ENCODE data around the gene KCNN4.
A peak's percentile ranks its signal among the peaks of the same experiment; 100 is the strongest.

KCNN4 gene

DNA sequence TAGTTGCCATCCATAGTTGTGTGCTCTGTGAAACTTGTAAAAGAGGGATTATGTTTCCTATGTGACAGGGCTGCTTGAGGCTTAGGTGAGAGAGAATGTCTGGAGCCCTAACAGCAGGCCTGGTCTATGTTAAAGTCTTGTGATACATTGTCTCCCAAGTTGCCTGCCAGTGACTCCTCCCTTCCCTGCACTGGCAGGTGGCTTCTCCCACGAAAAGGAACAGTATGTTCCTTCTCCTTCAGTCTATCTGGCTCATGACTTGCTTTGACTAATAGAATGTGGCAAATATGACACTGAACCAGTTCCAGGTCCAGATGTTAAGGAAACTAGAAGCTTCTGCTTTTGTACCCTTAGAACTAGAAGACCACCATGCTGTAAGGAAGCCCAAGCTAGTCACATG lies 5.9 kb upstream of the KCNN4 start:
- Mint-ChIP-seq H3K4me1 (peaks cover 36% of the 10 kb centered on the region), H3K27ac (no peak overlapping the region), H3K4me3 (no peak overlapping the region), H3K9me3 (no peaks in the 10 kb centered on the region), H3K36me3 (no peaks in the 10 kb centered on the region), H3K27me3 (peaks cover 13% of the 10 kb centered on the region)
- no peak for DNase-seq
- CTCF ChIA-PET = interaction anchor here (1.2 to 1.9 kb wide), 3 partner anchors 18 to 41 kb away, joined by 5 to 8 read pairs (median 7); no protein-coding TSS in a partner anchor

DNA sequence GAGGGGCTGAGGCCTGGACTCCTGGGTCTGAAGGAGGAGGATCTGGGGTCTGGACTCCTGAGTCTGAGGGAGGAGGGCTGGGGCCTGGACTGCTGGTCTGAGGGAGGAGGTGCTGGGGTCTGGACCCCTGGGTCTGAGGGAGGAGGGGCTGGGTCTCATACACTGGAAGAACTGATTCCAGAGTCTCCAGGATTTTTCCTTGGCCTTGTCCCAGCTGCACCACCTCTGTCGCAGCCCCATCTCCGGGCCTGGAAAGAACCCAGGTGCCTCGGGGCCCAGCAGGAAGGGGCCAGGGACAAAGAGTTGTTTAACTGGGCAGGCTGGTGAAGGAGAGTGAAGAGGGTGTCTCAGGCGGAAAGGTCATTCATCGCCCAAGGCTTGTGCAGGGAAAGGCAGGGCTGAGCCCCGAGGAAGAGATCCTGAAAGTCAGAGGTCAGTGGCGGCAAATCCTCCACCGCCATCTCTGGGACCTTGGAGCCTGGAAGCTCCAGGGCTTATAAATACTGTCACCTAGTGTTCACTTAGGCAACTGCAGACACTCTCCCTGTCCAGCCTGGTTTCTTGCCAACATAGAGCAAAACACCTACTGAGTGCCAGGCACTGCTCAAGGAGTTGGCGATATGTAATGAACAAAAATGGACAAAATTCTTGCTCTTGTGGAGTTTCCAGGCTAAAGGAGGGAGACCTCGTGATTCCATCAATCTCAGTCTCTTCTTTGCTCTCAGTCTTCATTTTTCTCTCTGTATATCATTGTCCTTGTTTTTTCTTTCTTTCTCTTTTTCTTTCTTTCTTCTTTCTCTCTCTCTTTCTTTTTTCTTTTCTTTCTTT lies 4.4 kb upstream of the KCNN4 start:
- H3K36me3 Mint-ChIP-seq = no peaks in the 10 kb centered on the region
- CTCF ChIA-PET = interaction anchor here (0.6 to 11.0 kb wide), 9 partner anchors 9 to 191 kb away, joined by 3 to 162 read pairs (median 4); no protein-coding TSS in a partner anchor
- peak overlapping the region; percentile 89 for H3K27ac Mint-ChIP-seq
- peak; percentile 65 for DNase-seq
- H3K4me1 Mint-ChIP-seq = peaks cover 47% of the 10 kb centered on the region
- peak overlapping the region; percentile 2 for H3K4me3 Mint-ChIP-seq
- no peaks in the 10 kb centered on the region for H3K9me3 Mint-ChIP-seq
- peaks cover 6% of the 10 kb centered on the region for H3K27me3 Mint-ChIP-seq

DNA sequence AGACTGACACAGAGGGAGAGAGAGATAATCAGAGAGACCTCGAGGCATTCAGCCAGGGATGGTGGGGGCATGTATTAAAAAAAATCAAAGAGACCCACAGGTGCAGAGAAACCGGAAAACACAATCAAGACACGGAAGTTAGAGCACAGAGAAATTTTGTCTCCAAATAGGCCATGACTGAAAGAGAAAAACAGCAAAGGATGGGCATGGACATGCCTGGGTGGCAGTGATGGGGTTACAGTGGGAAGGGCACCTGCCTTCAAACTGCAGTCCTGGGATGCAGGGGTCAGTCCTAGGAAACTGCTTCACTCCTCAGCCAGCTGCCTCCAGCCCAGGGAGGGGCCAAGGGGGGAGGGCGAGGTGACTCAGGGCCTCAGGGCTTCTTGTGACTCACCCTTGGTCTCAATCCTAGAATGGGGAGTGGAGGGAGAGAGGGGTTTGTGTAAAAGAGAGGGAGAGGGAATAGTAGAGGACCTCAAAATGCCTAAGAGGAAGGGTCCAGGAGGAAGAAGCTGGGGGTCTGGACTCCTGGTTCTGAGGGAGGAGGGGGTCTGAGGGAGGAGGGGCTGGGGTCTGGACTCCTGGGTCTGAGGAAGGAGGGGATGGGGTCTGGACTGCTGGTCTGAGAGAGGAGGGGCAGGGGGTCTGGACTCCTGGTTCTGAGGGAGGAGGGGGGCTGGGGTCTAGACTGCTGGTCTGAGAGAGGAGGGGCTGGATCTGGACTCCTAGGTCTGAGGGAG lies 3.6 kb upstream of the KCNN4 start:
- H3K27ac Mint-ChIP-seq = peak overlapping the region; percentile 89
- CTCF ChIA-PET = interaction anchor here (0.6 to 11.0 kb wide), 8 partner anchors 10 to 190 kb away, joined by 3 to 162 read pairs (median 4); no protein-coding TSS in a partner anchor
- H3K9me3 Mint-ChIP-seq = no peaks in the 10 kb centered on the region
- H3K4me1 Mint-ChIP-seq = peaks cover 54% of the 10 kb centered on the region
- H3K4me3 Mint-ChIP-seq = peak overlapping the region; percentile 37
- no peaks in the 10 kb centered on the region for H3K36me3 Mint-ChIP-seq
- no peaks in the 10 kb centered on the region for H3K27me3 Mint-ChIP-seq
- peak; percentile 65 for DNase-seq

DNA sequence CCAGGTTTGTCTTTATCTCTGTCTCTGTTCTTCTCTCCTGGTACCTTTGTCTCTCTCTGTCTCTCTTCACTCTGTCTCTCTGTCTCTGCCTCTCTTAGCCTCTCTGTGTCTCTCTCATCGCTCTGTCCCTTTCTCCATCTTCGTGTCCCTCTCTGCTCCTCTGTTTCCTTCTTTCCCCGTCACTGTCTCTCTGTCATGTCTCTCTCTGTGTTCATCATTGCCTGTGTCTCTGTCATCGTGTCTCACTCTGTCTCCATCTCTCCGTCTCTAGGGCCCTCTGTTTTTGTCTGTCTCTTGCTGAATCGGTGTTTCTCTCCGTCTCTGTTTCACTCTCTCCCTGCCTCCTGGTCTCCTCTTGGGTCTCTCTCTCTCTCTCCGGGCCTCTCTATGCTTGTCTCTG lies 2.9 kb upstream of the KCNN4 start:
- no peaks in the 10 kb centered on the region for H3K9me3 Mint-ChIP-seq
- CTCF ChIA-PET = interaction anchor here (11.0 kb wide), 1 partner anchor 18 kb away, joined by 162 read pairs; no protein-coding TSS in a partner anchor
- H3K27ac Mint-ChIP-seq = peak overlapping the region; percentile 89
- peak overlapping the region; percentile 19 for H3K4me3 Mint-ChIP-seq
- DNase-seq = no peak
- H3K4me1 Mint-ChIP-seq = peaks cover 61% of the 10 kb centered on the region
- H3K36me3 Mint-ChIP-seq = no peaks in the 10 kb centered on the region
- no peaks in the 10 kb centered on the region for H3K27me3 Mint-ChIP-seq

DNA sequence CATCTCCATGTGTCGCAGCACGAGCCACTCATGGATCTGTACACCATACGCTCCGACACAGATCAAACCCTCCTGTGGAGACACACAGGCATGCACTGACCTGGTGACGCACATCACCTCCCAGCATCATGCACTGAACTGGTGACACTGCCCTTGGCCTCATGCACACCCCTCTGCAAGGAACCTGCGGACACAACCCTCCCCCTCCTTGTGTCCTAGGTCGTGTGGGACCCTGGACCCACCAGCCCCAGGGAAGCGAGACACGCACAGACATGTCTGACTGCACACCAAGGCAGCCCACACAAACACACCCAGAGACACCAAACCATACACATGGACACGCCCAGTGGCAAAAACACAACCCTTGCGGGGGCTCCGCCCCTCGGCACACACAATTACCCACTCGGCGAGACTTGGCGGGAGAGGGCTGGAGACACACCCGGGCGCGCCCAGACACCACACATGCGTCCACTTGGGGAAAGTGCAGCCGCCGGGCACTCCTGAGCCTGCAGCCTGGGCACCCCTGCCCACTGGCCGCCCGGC lies 2.0 kb upstream of the KCNN4 start:
- H3K4me1 Mint-ChIP-seq = peaks cover 70% of the 10 kb centered on the region

DNA sequence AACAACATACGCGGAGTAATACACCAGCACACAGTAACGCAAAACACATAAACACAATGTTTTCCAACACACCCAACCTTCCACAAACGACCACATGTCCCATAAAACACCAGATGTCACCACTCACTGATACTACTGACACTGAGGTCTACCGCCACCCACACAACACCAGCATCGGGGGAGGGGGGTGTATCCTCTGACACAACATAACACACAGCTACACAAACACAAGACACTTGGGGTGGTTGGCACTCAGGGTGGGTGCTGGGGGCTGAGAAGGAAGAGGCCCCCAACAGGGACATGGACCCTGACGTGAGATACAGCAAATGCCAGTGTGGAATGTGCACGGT lies 1.5 kb upstream of the KCNN4 start:
- Mint-ChIP-seq H3K27ac (peak overlapping the region; percentile 13), H3K4me1 (peaks cover 74% of the 10 kb centered on the region), H3K9me3 (no peaks in the 10 kb centered on the region), H3K27me3 (no peaks in the 10 kb centered on the region), H3K4me3 (no peak overlapping the region), H3K36me3 (peaks cover 3% of the 10 kb centered on the region)
- DNase-seq = no peak
- CTCF ChIA-PET = interaction anchor here (1.3 to 11.0 kb wide), 3 partner anchors 17 to 188 kb away, joined by 4 to 162 read pairs (median 4); no protein-coding TSS in a partner anchor

More for the DNA sequence above, 2.0 kb upstream of the KCNN4 start:
- peak; percentile 32 for DNase-seq
- Mint-ChIP-seq H3K27ac (peak overlapping the region; percentile 63), H3K27me3 (no peaks in the 10 kb centered on the region), H3K9me3 (no peaks in the 10 kb centered on the region), H3K4me3 (no peak overlapping the region), H3K36me3 (peaks cover 2% of the 10 kb centered on the region)
- CTCF ChIA-PET = interaction anchor here (11.0 kb wide), 1 partner anchor 17 kb away, joined by 162 read pairs; no protein-coding TSS in a partner anchor

DNA sequence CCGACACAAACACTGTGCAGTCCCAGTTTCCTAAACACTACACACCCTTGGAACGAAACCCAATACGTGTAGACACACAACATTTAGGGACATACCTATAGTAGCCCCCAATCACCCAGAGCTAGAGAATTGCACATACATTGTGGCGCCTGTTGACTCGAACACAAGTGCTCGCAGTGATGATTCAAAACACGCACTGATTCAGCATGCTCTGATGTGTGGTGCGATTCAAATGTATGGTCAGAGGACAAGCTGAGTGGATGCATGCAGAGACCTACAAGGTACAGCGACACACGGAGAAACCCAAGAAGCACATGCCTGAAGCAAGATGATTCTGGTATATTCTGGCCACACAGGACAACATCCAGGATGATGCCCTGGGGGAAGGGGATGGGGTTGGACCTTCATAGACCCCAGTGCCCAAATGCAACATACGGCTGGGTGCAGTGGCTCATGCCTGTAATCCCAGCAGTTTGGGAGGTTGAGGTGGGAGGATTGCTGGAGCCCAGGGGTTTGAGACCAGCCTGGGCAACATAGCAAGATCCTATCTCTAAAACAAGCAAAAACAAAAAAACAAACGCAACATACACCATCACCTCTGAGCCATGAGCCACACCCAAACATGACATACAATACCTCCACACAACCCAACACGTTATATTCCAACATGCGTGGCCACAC lies 997 bp upstream of the KCNN4 start:
- DNase-seq = no peak
- Mint-ChIP-seq H3K27me3 (no peaks in the 10 kb centered on the region), H3K9me3 (no peaks in the 10 kb centered on the region), H3K4me1 (peaks cover 80% of the 10 kb centered on the region), H3K27ac (peak overlapping the region; percentile 83), H3K4me3 (peak overlapping the region; percentile 80), H3K36me3 (peaks cover 7% of the 10 kb centered on the region)
- CTCF ChIA-PET = interaction anchor here (1.3 to 11.0 kb wide), 5 partner anchors 16 to 187 kb away, joined by 4 to 162 read pairs (median 4); no protein-coding TSS in a partner anchor

DNA sequence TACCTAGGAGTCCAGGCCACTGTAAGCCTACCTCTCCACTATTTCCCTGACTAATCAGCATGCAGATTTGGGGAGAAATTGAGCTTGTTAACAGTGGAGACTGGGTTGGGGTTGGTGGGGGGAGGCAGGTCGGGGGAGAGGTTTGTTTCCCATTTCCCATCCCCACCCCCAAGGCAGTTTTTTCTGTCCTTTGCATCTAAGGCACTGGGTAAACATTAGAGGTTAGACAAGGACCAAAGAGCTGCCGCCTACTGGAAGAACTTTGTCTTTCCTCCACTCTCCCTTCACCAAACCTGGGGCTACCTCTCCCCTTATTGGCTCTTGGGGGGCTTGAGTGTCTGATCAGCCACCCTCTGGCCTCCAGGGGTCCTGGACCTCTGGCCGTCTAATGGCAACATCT lies 953 bp downstream of the KCNN4 start:
- H3K27ac Mint-ChIP-seq = peak overlapping the region; percentile 75
- H3K9me3 Mint-ChIP-seq = no peaks in the 10 kb centered on the region
- peak overlapping the region; percentile 80 for H3K4me3 Mint-ChIP-seq
- peaks cover 89% of the 10 kb centered on the region for H3K4me1 Mint-ChIP-seq
- CTCF ChIA-PET = interaction anchor here (0.6 to 11.0 kb wide), 8 partner anchors 10 to 185 kb away, joined by 3 to 162 read pairs (median 6); no protein-coding TSS in a partner anchor
- no peaks in the 10 kb centered on the region for H3K27me3 Mint-ChIP-seq
- DNase-seq = peak; percentile 37
- H3K36me3 Mint-ChIP-seq = peaks cover 17% of the 10 kb centered on the region

DNA sequence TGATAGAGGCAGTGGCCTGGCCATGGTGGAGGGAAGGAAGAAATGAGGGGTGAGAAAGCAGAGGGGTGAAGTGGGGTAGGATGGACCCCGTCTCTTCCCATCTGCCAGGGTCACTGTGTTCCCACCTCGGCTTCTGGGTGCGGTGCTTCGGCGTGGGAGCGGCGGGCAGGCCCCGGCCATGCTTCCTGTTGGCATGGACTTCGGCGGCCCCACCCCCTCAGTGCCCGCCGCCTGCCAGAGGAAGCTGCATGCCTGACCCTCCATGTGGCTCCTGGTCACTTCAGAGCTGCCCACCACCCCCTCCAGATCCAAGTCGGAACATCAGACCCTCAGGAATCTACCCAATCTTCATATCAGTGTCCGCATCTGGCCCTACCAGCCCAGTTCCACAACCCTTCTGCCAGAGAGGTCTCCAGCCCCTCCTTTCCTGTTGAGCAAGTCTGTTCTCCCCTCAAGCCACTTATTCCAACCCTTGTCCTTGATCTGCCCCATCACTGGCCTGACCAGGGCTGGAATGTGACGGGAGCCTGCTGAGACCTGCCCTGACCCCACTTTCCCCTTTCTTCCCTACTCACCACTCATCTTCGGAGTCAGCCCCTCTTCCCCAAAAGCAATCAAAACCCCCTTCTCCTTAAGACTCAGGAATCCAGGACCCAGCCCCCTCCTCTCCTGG lies 1.5 kb downstream of the KCNN4 start:
- CTCF ChIA-PET = interaction anchor here (0.9 to 11.0 kb wide), 7 partner anchors 9 to 111 kb away, joined by 3 to 162 read pairs (median 7); no protein-coding TSS in a partner anchor
- Mint-ChIP-seq H3K4me3 (peak overlapping the region; percentile 80), H3K36me3 (peaks cover 17% of the 10 kb centered on the region), H3K27me3 (no peaks in the 10 kb centered on the region), H3K4me1 (peaks cover 83% of the 10 kb centered on the region), H3K27ac (peak overlapping the region; percentile 91), H3K9me3 (no peaks in the 10 kb centered on the region)
- DNase-seq = no peak

DNA sequence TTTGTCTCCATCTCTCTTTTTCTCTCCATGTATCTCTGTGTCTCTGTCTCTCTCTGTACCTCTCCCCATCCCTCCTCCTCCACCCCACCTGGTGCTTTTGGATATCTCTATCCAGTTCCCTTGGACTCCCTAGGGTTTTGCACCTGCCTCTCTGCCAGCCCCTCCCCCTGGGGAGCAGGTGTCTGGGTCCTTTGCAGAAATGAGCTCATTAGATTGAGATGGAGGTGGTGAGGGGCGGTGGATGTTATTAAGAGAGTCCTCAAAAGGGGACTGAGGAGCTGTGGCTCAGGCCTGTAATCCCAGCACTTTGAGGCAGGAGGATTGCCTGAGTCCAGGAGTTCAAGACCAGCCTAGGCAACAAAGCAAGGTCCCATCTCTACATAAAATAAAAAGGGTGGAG lies 2.1 kb downstream of the KCNN4 start:
- CTCF ChIA-PET = interaction anchor here (2.0 to 11.0 kb wide), 4 partner anchors 13 to 110 kb away, joined by 7 to 162 read pairs (median 13); no protein-coding TSS in a partner anchor
- peaks cover 77% of the 10 kb centered on the region for H3K4me1 Mint-ChIP-seq

DNA sequence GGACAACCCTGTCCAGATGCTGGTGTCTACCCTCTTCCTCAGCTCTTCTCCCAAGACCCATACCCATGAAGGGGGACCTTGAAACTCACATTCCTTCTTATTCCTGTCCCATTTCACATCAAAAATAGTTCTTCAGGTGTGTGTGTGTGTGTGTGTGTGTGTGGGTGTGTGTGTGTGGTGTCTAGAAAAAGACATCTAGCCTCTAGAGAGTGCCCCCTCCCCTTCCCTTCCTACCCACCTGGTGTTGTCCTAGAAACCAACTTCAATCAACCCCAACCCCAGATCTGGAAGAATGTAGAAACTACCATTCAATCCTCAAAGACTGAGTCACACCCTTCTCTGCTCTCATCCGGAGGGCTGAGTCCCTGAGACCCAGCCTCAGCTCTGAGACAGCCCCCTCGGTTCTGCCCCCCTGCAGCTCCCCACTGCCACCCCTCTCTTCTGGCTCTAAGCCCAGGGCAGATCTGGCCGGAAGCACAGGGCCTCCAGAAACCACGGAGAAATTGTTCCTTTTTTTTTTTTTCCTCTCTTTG lies 3.5 kb downstream of the KCNN4 start:
- Mint-ChIP-seq H3K27ac (peak overlapping the region; percentile 91), H3K4me1 (peaks cover 64% of the 10 kb centered on the region), H3K4me3 (peak overlapping the region; percentile 80), H3K36me3 (peaks cover 25% of the 10 kb centered on the region), H3K27me3 (no peaks in the 10 kb centered on the region), H3K9me3 (no peaks in the 10 kb centered on the region)
- DNase-seq = peak; percentile 61
- CTCF ChIA-PET = interaction anchor here (2.0 to 11.0 kb wide), 3 partner anchors 12 to 109 kb away, joined by 7 to 162 read pairs (median 9); no protein-coding TSS in a partner anchor

More for the DNA sequence above, 2.1 kb downstream of the KCNN4 start:
- Mint-ChIP-seq H3K27me3 (no peaks in the 10 kb centered on the region), H3K9me3 (no peaks in the 10 kb centered on the region), H3K4me3 (peak overlapping the region; percentile 80), H3K36me3 (peaks cover 17% of the 10 kb centered on the region), H3K27ac (peak overlapping the region; percentile 91)
- DNase-seq = no peak

DNA sequence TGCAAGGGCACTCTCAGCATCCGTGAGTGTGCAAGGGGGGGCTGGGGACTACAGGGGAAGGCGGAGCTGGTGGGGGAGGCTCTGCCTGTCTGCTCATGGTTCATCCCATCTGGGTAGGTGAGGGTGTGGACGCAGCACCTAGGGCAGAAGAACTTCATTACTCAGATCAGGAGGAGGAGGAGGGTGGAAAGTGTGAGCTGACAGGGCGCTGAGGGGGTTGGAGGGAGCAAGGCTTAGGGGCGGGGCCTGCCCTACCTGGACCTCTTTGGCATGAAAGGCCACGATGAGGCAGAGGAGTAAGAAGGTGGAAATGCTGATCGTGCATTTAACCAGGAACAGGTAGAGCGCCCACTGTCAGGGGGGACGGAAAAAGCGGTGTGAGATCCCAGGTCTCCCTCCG lies 4.5 kb downstream of the KCNN4 start:
- DNase-seq = peak; percentile 34
- Mint-ChIP-seq H3K4me1 (peaks cover 54% of the 10 kb centered on the region), H3K9me3 (no peaks in the 10 kb centered on the region), H3K27ac (peak overlapping the region; percentile 52), H3K36me3 (peaks cover 25% of the 10 kb centered on the region), H3K27me3 (no peaks in the 10 kb centered on the region), H3K4me3 (no peak overlapping the region)
- CTCF ChIA-PET = interaction anchor here (11.0 kb wide), 1 partner anchor 11 kb away, joined by 162 read pairs; no protein-coding TSS in a partner anchor

Measured in activated naive CD4-positive, alpha-beta T cell treated with anti-CD3 and anti-CD28 coated beads, Interleukin-2, amount 10 ng/mL, durations not matched to agents 7 days and 5 days (primary cell).